Body of pancreas (tissue), 4 donors: ENCODE results near the gene NMRK1.

ENCODE experiments used
- CTCF ChIP-seq, 7 experiments: fragments of 450-650 bp in 4 of 7; fragments of 200-600 bp in 3 of 7; sonication (generic) in 3 of 7; IDR thresholded peaks; one replicate each; pipeline ENCODE4 v1.5.1; 2016 to 2019; ENCODE audit warnings: antibody characterized with exemption in 7 of 7
- POLR2A ChIP-seq, 3 donors: fragments of 450-650 bp; IDR thresholded peaks; one replicate each; pipeline ENCODE4 v1.6.1; 2016; ENCODE audit warnings: antibody characterized with exemption in 3 of 3, mild to moderate bottlenecking in 2 of 3

GRCh38 chr9:75053869-75054268 is 34.1 kb downstream of the NMRK1 start:
- TF ChIP-seq CTCF (IDR thresholded peaks at IDR 0.05) (no peak), POLR2A (IDR thresholded peaks at IDR 0.05) (no peak)
